NCI-H748 (cell line): ENCODE measurements around the gene GATA5.
"Not testable (repeated sequence)": the region's sequence is repeated elsewhere in the genome, so short reads cannot be mapped to it uniquely, and the experiment has no call there.

Experiments
- DNase-seq: peaks from one replicate; lab custom pipeline; 2025; ENCODE audit not compliant: unreplicated experiment; lab: John Stamatoyannopoulos, UW

Gene GATA5

GRCh38 chr20:62505337-62506045 lies 29.7 kb upstream of the GATA5 start:
- no peak for DNase-seq

GRCh38 chr20:62504323-62504722 lies 28.5 kb upstream of the GATA5 start:
- DNase-seq, result no peak

GRCh38 chr20:62503401-62504178 lies 27.8 kb upstream of the GATA5 start:
- no peak for DNase-seq

GRCh38 chr20:62502496-62503095 lies 26.8 kb upstream of the GATA5 start:
- no peak for DNase-seq

- DNase-seq, result no peak
These were observed 26.2 kb upstream of the GATA5 start for GRCh38 chr20:62501801-62502495.

- peak; percentile 54 for DNase-seq
These were observed 24.6 kb upstream of the GATA5 start for GRCh38 chr20:62500237-62500864.

- DNase-seq, result no peak
These were observed 24.0 kb upstream of the GATA5 start for GRCh38 chr20:62499758-62500236.

- DNase-seq, result no peak
These were observed 23.1 kb upstream of the GATA5 start for GRCh38 chr20:62498874-62499273.

GRCh38 chr20:62496568-62497218 lies 20.9 kb upstream of the GATA5 start:
- DNase-seq, result peak; percentile 16

- no peak for DNase-seq
These were observed 20.2 kb upstream of the GATA5 start for GRCh38 chr20:62495749-62496567.

GRCh38 chr20:62494980-62495748 lies 19.4 kb upstream of the GATA5 start:
- DNase-seq, result no peak

- no peak for DNase-seq
These were observed 18.7 kb upstream of the GATA5 start for GRCh38 chr20:62494537-62494936.

- no peak for DNase-seq
These were observed 18.1 kb upstream of the GATA5 start for GRCh38 chr20:62493886-62494285.

GRCh38 chr20:62493253-62493885 lies 17.6 kb upstream of the GATA5 start:
- no peak for DNase-seq

- DNase-seq, result no peak
These were observed 16.9 kb upstream of the GATA5 start for GRCh38 chr20:62492711-62493110.

GRCh38 chr20:62490783-62491182 lies 15.0 kb upstream of the GATA5 start:
- DNase-seq, result not testable (repeated sequence)

- no peak for DNase-seq
These were observed 14.1 kb upstream of the GATA5 start for GRCh38 chr20:62489932-62490263.

GRCh38 chr20:62489186-62489931 lies 13.6 kb upstream of the GATA5 start:
- no peak for DNase-seq
